HG02840 (cell line): ENCODE results near the gene CFAP46.

Experiments used
- ATAC-seq: cut with Tn5 transposase; IDR thresholded peaks from one replicate; pipeline ENCODE4 v1.9.1; 2021; ENCODE audit warnings: mild to moderate bottlenecking, moderate library complexity, moderate number of reproducible peaks; ENCODE audit not compliant: unreplicated experiment, low FRiP score

The CFAP46 gene

DNA sequence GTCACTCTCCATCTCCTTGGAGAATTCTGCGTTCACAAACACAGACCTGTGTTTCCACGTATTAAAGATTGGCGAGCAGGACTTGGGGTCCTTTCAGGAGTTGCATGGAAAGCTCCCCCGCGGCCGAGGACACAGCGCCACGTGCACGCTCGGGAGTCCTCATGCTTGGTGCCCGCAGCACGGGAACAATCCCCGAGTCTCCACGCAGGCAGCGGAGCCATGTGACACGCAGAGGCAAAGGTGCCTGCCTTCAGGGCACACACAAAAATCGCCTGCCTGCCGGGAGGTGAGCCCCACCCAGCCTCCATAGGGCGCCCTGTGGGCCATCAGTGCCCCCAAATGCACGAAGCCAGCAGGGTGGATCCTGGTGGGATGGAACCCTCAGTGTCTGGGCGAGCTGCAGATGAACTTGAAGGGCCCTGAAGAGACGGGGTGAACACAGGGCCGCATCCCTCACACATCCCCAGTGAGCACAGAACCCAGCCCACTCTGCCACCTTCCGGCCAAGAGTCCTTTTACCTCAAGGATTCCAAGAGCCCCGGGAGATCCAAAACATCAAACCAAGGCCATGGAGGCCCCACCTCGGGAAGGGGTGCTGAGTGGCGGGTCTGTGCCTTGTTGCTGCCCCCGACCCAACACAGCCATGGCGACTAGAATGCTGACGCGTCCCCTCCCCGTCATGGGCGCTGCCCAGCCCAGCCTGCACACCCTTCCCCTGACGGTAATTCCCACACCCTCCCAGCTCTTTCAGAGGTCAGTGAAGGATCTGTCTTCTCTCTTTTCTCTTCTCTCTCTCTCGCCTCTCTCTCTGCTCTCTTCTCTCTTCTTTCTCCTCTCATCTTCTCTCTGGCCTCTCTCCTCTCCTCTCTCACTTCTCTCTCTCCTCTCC, 55.9 kb downstream of the CFAP46 start:
- ATAC-seq, result no peak

DNA sequence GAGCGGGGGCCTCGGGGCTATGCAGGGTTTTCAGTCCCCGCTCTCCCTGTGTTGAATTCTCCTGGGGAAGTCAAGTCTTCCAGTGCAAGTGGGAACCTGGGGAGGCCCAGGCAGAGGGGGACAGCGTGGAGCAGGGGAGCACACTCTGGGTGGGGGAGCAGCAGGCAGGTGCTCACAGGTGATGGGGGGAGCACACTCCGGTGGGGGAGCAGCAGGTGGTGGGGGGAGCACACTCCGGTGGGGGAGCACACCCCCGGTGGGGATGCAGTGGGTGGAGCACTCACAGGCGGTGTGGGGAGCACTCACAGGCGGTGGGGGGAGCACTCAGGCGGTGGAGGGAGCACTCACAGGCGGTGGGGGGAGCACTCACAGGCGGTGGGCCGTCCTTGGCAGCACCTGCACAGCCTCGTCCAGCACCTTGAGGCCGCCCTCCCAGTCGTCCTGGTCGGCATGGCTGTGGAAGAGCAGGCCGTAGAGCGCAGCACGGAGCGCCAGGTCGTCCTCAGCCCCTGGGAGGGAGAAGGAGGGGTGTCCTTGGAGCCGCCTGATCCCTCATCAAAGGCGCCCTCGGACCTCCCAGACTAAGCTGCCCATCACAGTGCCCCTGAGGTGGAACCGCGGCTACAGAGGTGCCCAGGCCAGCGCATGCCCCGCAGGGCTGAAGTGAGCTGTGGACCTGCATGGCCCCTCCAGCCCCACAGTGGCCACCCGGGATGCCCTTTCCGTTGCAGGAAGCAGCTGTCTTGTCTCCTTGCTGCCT, 56.7 kb downstream of the CFAP46 start:
- ATAC-seq, result no peak

DNA sequence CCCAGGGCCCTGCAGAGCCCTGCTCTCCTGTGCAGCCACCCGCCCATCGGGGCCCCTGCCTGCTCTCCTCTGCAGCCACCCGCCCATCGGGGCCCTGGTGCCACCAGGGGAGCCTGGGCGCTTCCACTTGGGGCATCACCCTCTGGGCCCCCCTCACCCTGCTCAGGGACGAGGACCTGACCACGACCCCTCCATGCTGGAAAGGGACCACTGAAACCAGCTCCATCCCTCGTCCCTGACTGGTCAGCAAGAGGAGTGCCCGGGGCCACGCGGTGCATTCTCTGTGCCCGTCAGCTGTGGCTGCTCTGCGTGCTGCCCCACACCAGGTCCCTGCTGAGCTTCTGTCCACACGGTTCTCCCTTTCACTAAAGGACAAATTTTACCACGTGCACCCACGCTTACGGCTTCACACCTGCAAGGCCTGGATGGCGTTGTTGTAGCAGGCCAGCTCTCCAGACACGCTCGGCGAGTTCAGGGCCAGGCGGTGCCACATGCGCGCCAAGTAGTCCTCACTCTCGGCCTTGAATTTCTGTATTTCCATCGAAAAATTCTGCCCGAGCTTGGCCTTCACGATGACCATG, 57.6 kb downstream of the CFAP46 start:
- no peak for ATAC-seq

DNA sequence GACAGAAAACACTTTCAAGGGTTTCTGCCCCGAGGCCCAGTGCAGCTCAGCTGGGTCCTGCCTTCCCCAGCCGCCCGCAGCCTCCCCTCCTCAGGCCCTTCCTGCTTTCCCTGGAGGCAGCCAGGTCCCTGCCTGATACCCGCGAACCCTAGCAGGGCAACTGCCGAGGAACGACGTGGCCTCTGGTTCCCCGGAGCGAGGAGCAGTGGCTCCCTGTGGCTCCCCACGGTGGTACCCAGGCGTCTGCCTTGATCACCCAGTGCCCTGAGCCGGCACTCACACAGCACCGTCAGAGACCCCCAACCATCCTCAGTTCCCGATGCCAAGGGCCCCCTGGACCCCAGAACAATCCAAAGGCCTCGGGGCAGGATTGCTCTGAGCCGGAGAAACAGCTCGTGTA, 58.3 kb downstream of the CFAP46 start:
- ATAC-seq, result no peak

DNA sequence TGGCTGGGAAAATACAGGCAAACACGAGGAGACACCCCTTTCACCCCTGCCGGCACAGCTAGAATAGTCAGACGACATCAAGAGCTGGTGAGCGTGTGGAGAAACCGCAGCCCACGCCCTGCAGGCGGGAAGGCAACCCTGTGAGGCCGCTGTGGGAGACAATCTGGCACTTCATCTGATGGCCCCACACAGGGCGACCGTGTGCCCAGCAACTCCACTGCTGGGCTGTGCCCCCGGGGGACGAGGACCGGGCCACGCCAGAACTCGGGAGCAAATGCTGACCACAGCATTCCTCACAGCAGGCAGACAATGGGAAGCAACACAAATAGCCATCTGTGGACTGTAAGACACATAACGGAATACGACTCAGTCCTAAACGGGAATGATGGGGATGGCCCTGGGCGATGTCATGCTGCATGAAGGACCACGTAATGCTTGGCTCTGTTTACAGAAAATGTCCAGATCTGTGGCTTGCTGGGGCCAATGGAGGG, 58.9 kb downstream of the CFAP46 start:
- no peak for ATAC-seq

DNA sequence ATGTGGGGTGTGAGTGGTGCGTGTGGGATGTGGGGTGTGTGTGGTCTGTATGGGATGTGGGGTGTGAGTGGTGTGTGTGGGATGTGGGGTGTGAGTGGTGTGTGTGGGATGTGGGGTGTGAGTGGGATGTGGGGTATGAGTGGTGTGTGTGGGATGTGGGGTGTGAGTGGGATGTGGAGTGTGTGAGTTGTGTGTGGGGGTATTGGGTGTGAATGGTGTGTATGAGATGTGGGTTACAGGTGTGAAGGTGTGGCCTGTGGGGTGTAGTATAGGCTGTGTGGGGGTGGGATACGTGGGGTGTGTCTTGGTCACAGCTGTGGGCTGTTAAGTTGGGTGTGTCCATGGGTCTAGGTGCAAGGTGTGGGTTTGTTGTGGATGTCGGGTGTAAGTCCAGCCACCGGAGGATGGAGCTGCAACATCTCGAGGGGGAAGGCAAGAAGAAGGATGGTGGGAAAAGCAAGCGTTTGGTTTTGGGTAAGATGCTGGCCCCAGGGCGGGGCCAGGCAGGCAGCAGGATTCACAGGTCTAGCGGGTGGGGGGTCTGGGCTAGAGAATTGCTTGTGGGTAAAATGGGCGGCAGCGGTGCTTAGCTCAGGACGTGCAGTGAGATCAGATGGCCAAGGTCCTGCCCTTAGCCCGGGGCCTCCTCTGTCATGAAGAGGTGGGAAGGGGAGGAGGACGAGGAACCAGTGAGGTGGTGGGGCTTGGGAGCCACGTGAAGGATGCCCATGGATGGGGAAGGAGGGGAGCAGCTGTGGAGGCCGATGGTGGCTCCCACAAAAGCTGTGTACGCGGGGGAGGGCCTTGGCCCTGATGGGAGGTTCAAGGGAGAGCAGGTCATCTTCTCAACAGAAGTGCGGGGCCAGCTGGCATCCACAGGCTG, 60.1 kb downstream of the CFAP46 start:
- no peak for ATAC-seq

DNA sequence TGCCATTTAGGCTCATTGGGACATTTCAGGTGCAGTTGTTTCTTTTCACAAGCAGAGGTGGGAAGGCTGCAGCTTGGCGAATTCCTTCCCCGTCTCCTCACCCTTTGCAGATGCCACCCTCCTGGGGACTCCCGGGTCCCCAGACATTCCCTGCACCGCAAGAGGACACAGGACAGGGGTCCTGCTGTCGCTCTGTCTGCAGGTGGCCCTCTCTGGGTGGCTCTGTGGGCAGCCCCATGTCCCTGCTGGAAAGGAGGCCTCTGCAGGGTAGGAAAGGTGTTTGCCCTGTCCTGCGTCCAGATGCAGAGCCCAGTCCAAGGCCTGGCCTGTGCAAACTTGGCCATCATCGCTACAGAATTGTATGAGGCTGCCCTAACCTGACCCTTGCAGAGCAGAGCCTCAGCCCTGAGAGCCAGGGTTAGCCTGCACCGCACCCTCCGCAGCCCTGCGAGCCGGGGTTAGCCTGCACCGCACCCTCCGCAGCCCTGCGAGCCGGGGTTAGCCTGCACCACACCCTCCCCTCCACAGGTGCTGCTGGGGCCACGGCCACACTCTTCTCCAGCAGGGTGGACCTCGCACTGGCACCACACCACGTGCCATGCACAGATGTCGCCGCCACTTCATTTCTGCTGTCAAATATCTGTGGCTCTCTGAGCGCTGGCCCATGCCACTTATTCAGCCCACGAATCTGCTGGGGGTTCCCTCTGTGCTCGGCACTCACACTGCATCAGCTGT, 61.0 kb downstream of the CFAP46 start:
- ATAC-seq, result no peak

DNA sequence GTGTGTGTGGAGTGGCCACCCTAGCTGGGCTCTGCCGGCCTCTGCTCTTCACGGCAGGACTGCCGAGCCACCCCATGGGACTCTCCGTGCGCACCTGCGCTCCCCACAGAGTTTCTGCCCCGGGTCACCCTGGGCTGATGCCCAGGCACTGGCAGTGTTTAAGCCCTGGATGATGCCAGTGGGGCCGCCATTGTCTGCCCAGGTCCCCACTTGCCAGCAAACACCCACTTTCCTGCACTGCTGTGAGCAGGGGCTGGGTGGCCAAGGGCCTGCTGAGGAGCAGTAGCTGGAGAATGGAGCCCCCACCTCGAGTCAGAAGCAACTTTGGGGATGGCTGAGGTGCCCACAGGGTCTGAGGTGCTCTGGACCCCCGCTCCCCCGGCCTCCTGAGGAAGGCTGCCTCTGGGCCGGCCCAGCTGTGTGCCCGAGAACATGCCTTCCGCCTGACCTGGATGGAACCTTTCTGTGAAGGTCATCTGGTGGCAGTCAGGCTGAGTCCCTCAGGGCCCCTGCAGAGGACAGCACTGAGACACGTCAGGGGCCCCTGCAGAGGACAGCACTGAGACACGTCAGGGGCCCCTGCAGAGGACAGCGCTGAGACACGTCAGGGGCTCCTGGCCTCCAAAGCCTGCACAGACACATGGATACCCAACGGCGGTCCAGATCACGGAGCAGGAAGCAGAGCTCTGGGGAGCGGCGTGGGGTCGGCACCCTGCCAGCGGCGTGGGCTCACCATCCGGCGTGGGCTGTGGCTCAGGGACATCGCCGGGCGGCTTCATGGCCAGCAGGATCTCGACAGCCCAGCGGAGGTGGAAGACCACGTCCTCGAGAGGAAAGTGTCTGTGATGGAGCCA, 62.0 kb downstream of the CFAP46 start:
- no peak for ATAC-seq

DNA sequence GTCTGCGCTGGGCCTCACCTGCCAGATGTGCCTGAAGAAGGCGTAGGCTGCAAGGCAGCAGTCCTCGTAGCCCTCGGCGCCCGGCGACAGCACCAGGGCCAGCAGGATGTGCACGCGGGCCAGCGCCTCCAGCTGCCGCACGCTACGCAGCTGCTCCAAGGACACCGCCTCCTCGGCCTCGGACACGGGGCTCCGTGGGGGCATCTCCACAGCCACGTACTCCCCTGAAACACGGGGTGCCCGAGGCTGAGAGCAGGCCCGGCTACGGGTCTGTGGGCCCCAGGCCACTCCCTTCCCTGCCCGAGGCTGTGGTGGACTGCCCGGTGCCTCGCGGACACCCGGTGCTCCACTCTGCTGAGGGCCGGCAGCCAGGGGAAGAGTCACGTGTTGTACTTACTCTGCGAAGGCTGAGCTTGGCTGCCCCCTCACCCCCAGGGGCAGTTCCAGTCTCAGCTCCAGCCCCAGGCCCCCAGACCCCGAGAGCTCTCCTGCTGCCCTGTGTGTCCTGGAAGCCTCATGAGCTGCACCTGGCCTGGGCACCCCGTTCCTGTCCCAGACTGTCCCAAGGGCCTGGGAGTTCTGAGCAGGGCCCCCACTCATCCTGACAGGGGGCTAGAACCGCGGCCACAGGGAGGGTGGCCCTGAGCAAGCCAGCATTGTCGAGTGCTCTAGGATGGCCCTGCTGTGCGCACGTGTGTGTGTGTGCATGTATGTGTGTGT, 62.8 kb downstream of the CFAP46 start:
- no peak for ATAC-seq

DNA sequence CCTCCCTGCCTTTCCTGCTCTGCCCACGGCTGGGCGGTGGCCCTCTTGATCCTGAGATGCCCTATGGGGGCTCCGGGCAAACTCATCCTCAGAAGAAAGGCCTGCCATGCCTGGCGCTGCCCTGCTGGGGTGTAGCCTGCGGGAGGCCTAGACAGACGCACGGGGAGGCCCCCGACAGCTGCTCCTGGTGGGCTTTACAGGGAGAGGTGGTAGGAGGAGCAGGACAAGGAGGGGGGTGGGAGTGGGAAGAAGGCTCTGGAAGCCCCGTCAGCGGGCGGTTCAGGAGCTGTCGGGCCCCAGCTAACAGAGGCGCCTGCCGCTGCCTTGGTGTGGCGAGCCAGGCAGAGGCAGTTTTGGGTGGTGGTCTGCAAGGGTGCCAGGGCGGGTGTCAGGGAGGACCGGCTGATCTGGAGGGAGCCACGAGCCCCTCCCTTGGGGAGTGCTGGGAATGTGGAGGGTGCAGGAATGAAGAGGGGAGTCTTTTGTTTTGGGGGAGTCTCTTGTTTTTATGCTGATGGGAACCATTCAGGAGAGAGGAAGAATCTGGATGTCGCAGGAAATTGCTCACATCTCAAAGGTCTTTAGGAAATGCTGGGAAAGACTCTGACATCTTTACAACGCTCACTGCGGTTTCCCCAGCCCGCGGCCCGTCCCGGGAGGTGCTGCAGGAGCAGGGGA, 63.5 kb downstream of the CFAP46 start:
- no peak for ATAC-seq

DNA sequence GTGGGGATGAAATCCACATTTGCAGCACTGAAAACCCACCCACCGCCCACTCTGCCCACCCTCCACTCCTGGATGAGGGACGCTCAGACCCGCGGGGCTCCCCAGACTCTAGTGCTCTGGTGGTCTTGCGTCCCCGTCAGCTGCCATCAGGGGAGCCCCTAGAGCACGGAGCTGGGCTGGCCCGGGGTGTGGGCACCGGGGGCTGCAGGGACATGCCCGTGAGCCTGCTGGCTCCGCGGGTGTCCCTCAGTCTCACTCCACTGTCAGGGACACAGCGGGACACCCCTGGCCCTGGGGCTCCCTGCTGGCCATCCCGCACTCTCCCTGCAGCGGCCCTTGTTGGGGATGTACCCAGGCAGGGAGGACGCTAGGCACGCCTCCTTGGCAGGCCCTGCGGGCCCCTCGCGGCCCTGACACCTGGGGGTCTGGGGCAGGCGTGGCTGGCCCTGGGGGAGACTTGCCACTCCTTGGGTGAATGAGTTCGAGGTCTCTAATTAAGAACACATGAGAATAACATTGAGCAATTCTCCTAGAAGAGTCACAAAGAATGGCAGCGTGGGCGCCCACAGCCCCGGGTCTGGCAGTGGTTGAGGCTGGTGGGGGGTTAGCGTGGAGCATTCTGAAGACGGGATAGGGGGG, 64.2 kb downstream of the CFAP46 start:
- no peak for ATAC-seq

DNA sequence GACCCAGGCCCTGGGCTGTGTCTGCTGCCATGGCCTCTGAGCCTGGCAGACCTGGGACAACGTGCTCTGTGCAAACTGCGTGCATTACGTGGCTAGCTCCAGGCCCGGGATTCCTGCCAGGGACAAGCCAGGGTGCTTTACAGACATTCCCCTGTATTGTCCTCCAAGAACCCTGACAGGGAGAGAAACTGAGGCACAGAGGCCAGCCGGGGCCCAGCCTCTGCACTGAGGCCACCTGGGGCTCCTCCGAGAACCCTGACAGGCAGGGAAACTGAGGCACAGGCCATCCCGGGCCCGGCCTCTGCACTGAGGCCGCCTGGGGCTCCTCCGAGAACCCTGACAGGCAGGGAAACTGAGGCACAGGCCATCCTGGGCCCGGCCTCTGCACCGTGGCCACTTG, 64.9 kb downstream of the CFAP46 start:
- no peak for ATAC-seq

DNA sequence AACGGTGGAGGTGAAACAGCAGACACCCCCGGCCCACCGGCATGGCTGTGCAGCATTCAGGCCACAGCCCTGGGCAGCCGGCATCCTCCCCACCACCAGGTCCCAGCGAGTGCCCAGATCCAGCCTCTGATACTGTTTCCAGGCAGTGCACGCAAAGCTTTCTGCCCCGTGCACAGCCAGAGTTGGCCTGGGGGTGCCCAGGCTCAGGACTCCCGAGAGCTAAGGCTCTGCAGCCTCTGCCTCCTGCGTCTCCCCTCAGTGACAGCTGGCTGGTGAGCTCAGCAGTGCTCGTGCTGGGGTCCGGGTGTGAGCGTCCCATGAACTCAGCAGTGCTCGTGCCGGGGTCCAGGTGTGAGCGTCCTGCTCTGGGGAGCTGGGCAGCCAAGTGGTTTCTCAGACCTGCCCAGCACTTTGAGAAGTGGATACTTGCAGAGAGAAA, 65.4 kb downstream of the CFAP46 start:
- no peak for ATAC-seq

DNA sequence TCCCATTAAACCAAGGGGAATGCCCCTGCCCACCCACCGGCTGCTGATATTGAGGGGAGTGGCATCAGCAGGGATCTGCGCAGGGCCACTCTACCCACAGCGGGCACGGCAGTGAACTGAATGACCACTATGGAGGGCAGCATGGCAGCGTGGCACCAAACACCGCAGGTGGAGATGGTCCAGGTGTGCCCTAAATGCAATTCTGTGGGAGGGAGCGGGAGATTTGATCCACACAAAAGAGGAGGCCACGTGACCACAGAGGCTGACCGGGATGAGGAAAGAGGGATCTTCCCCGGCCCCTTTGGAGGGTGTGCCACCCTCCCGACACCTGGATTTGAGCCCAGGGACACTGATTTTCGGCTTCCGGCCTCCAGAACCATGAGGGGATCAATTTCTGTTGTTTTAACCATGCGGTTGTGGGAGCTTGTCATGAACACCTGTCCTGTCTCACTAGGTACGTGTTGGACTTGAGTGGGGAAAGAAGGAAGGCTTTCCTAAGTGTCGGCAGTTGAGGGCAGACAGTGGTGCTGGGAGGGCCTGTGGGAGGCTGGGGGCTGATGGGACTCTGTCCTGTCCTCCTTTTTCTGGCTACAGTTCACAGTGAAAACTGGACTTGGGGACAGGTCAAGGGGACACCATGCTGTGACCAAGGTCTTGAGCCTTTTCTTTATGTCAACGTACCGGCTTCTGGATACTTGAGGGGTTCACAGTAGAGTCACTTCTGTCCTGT, 66.1 kb downstream of the CFAP46 start:
- ATAC-seq, result no peak

DNA sequence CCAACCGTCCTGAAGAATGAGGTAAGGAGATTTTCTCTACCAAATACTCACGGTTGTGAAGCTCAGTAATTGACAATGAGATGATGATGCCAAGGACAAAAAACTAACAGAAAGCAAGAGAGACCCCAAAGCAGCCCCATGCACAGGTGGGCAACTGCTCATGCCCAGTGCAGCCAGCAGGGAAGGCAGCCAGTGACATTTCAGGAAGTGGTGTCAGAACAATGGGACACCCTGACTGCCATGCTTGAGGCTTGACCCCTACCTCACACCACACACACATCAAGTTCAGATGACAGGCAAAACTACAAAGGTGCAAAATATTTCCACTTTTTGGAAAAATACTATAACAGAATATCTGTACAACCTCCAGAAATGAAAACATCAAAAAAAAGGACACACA, 66.9 kb downstream of the CFAP46 start:
- no peak for ATAC-seq

DNA sequence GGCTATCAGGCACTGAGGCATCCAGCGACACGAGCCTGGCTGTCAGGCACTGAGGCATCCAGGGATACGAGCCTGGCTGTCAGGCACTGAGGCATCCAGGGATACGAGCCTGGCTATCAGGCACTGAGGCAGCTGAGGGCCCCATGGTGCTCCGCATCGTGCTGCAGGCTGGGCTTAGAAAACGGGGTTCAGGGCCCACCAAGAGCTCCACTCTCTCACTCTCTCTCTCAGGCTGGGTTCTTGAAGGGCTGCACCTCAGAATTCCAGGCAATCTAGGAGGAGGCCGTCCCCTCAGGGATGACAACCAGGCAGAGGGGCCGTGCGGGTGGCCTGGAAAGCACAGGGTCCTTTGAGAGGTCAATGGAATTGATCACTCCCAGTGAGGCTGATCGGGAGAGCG, 69.0 kb downstream of the CFAP46 start:
- no peak for ATAC-seq
